ENCODE data around the gene SPINK7.
"Not testable (repeated sequence)": the region's sequence is repeated elsewhere in the genome, so short reads cannot be mapped to it uniquely, and the experiment has no call there.

The SPINK7 gene

GRCh38 chr5:148306446-148306845 is 5.8 kb upstream of the SPINK7 start:
- in situ Hi-C loops (cut with MboI; ENCODE audit: low pct_unique_long_range_greater_than_20kb, low sequenced_read_pairs, unreplicated experiment): no loop called here
- no peak for TF ChIP-seq CTCF (IDR thresholded peaks at IDR 0.05; ENCODE audit: extremely low read depth, insufficient read depth, missing control alignments)
- no peak for DNase-seq (ENCODE audit: low spot score)

- no peak for TF ChIP-seq CTCF (IDR thresholded peaks at IDR 0.05; ENCODE audit: extremely low read depth, insufficient read depth, missing control alignments)
- no peak for DNase-seq (ENCODE audit: low spot score)
- in situ Hi-C loops (cut with MboI; ENCODE audit: low pct_unique_long_range_greater_than_20kb, low sequenced_read_pairs, unreplicated experiment): no loop called here
Observed at GRCh38 chr5:148309019-148309418, 3.2 kb upstream of the SPINK7 start.

GRCh38 chr5:148309746-148310145 is 2.5 kb upstream of the SPINK7 start:
- no peak for DNase-seq (ENCODE audit: low spot score)
- in situ Hi-C loops (cut with MboI; ENCODE audit: low pct_unique_long_range_greater_than_20kb, low sequenced_read_pairs, unreplicated experiment): no loop called here
- TF ChIP-seq CTCF (IDR thresholded peaks at IDR 0.05; ENCODE audit: extremely low read depth, insufficient read depth, missing control alignments): no peak

GRCh38 chr5:148311484-148311883 is 739 bp upstream of the SPINK7 start:
- TF ChIP-seq CTCF (IDR thresholded peaks at IDR 0.05; ENCODE audit: extremely low read depth, insufficient read depth, missing control alignments): no peak
- in situ Hi-C loops (cut with MboI; ENCODE audit: low pct_unique_long_range_greater_than_20kb, low sequenced_read_pairs, unreplicated experiment): no loop called here
- DNase-seq (ENCODE audit: low spot score): no peak

- TF ChIP-seq CTCF (IDR thresholded peaks at IDR 0.05; ENCODE audit: extremely low read depth, insufficient read depth, missing control alignments): no peak
- in situ Hi-C loops (cut with MboI; ENCODE audit: low pct_unique_long_range_greater_than_20kb, low sequenced_read_pairs, unreplicated experiment): no loop called here
- DNase-seq (ENCODE audit: low spot score): no peak
Observed at GRCh38 chr5:148314187-148314586, 2.0 kb downstream of the SPINK7 start.

- in situ Hi-C loops (cut with MboI; ENCODE audit: low pct_unique_long_range_greater_than_20kb, low sequenced_read_pairs, unreplicated experiment): no loop called here
- no peak for DNase-seq (ENCODE audit: low spot score)
- no peak for TF ChIP-seq CTCF (IDR thresholded peaks at IDR 0.05; ENCODE audit: extremely low read depth, insufficient read depth, missing control alignments)
Observed at GRCh38 chr5:148314731-148315130, 2.5 kb downstream of the SPINK7 start.

- DNase-seq (ENCODE audit: low spot score); in situ Hi-C loops (cut with MboI; ENCODE audit: low pct_unique_long_range_greater_than_20kb, low sequenced_read_pairs, unreplicated experiment): not testable (repeated sequence)
Observed at GRCh38 chr5:148320011-148320963, 8.1 kb downstream of the SPINK7 start.

Data from GM13977 (cell line).